Upper lobe of left lung (tissue), 4 donors: ENCODE results near the gene CTNNBL1.

Experiments used
- CTCF ChIP-seq, 6 experiments: fragments of 450-650 bp in 4 of 6; fragments of 200-600 bp in 2 of 6; sonication (generic) in 2 of 6; IDR thresholded peaks; one replicate each; pipeline ENCODE4 v1.5.1; 2016 to 2019; ENCODE audit warnings: antibody characterized with exemption in 6 of 6
- POLR2A ChIP-seq, 4 donors: fragments of 450-650 bp; IDR thresholded peaks; one replicate each; pipeline ENCODE4 v1.5.1; 2016 to 2017; ENCODE audit warnings: antibody characterized with exemption in 4 of 4, mild to moderate bottlenecking in 2 of 4

- TF ChIP-seq CTCF (IDR thresholded peaks at IDR 0.05) (no peak), POLR2A (IDR thresholded peaks at IDR 0.05) (no peak)
Measured at GRCh38 chr20:37735541-37735940, 41.7 kb downstream of the CTNNBL1 start.
